Measurements from ENCODE around the gene MAP7.
"Not testable (repeated sequence)": the region's sequence is repeated elsewhere in the genome, so short reads cannot be mapped to it uniquely, and the experiment has no call there.

The MAP7 gene

DNA sequence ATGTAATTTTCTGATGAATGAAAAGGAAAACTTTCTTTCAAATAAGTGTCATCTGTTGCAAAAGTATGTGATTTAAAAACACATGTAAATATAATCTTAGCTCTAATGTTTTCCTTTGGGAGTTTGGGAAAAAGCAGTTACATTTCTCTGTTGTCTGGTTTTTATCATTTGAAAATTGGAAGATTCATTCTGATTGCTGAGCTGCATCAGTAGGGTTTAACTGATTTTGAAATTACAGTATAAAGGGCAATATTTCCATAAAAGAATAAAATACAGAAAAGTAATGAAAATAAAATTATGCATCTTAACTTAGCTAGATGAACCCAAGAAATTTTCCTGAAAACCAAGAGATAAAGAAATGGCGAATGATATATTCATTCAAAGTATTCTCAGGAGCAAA is 57.8 kb downstream of the MAP7 start:
- Histone ChIP-seq H3K9me2 (replicated peaks; ENCODE audit: insufficient read depth, low read length) (no peaks in the 10 kb centered on the region), H3K4me1 (ENCODE audit: low read length) (no peaks in the 10 kb centered on the region), H3K4me2 (ENCODE audit: low read depth, low read length) (no peak overlapping the region), H3K4me3 (ENCODE audit: low read length) (no peak overlapping the region), H3K9me3 (replicated peaks; ENCODE audit: insufficient read depth, low read length) (no peaks in the 10 kb centered on the region), H3K9ac (ENCODE audit: low read length) (no peak overlapping the region), H2AFZ (ENCODE audit: low read length) (no peak overlapping the region), H4K20me1 (ENCODE audit: insufficient read depth, low read length) (no peaks in the 10 kb centered on the region), H3K79me2 (ENCODE audit: low read length) (no peaks in the 10 kb centered on the region), H3F3A (ENCODE audit: insufficient read depth, low read length) (no peaks in the 10 kb centered on the region), H3K27ac (ENCODE audit: low read length) (no peak overlapping the region), H3K27me3 (replicated peaks; ENCODE audit: insufficient read depth, low read length) (no peaks in the 10 kb centered on the region), H3K36me3 (replicated peaks; ENCODE audit: insufficient read depth, low read length) (no peaks in the 10 kb centered on the region)
- TF ChIP-seq EZH2 (optimal IDR thresholded peaks at IDR 0.05; ENCODE audit: low read depth, low read length), result no peak
- TF ChIP-seq, protein P1, sequence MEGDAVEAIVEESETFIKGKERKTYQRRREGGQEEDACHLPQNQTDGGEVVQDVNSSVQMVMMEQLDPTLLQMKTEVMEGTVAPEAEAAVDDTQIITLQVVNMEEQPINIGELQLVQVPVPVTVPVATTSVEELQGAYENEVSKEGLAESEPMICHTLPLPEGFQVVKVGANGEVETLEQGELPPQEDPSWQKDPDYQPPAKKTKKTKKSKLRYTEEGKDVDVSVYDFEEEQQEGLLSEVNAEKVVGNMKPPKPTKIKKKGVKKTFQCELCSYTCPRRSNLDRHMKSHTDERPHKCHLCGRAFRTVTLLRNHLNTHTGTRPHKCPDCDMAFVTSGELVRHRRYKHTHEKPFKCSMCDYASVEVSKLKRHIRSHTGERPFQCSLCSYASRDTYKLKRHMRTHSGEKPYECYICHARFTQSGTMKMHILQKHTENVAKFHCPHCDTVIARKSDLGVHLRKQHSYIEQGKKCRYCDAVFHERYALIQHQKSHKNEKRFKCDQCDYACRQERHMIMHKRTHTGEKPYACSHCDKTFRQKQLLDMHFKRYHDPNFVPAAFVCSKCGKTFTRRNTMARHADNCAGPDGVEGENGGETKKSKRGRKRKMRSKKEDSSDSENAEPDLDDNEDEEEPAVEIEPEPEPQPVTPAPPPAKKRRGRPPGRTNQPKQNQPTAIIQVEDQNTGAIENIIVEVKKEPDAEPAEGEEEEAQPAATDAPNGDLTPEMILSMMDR (IDR thresholded peaks at IDR 0.05; ENCODE audit: low read length), result no peak
- no peak for TF ChIP-seq EZH2phosphoT487 (IDR thresholded peaks at IDR 0.05; ENCODE audit: low read length)
- DNase-seq, result no peak

DNA sequence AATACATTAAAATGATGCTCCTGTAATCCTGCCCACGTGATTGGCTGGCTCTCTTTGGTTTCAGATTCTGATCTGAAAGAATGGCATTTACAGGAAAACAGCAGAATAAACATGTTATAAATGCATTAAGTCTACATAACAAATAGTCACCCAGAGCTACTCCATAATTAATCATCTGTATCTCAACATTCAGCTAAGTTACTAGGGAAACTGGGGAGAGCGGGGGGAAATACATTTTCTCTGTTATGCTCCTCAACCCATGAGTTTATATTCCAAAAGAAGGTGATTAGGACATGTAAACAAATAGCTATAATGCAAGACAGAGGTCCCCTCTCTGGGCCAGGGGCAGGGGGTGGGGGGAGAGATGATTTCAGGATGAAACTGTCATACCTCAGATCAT is 58.5 kb downstream of the MAP7 start:
- H3K27me3 ChIP-seq (replicated peaks; ENCODE audit: insufficient read depth, low read length), result no peaks in the 10 kb centered on the region
- no peak overlapping the region for H3K9ac ChIP-seq (ENCODE audit: low read length)
- no peaks in the 10 kb centered on the region for H3K9me3 ChIP-seq (replicated peaks; ENCODE audit: insufficient read depth, low read length)
- H3K4me1 ChIP-seq (ENCODE audit: low read length), result no peaks in the 10 kb centered on the region
- H3K36me3 ChIP-seq (replicated peaks; ENCODE audit: insufficient read depth, low read length), result no peaks in the 10 kb centered on the region
- DNase-seq, result no peak
- H3K4me3 ChIP-seq (ENCODE audit: low read length), result no peak overlapping the region
- H3K27ac ChIP-seq (ENCODE audit: low read length), result no peak overlapping the region
- no peaks in the 10 kb centered on the region for H4K20me1 ChIP-seq (ENCODE audit: insufficient read depth, low read length)
- TF ChIP-seq, protein P1 (IDR thresholded peaks at IDR 0.05; ENCODE audit: low read length), result no peak
- no peak for TF ChIP-seq EZH2 (optimal IDR thresholded peaks at IDR 0.05; ENCODE audit: low read depth, low read length)
- no peak for TF ChIP-seq EZH2phosphoT487 (IDR thresholded peaks at IDR 0.05; ENCODE audit: low read length)
- no peak overlapping the region for H2AFZ ChIP-seq (ENCODE audit: low read length)
- H3K9me2 ChIP-seq (replicated peaks; ENCODE audit: insufficient read depth, low read length), result no peaks in the 10 kb centered on the region
- H3F3A ChIP-seq (ENCODE audit: insufficient read depth, low read length), result no peaks in the 10 kb centered on the region
- no peak overlapping the region for H3K4me2 ChIP-seq (ENCODE audit: low read depth, low read length)
- H3K79me2 ChIP-seq (ENCODE audit: low read length), result no peaks in the 10 kb centered on the region

DNA sequence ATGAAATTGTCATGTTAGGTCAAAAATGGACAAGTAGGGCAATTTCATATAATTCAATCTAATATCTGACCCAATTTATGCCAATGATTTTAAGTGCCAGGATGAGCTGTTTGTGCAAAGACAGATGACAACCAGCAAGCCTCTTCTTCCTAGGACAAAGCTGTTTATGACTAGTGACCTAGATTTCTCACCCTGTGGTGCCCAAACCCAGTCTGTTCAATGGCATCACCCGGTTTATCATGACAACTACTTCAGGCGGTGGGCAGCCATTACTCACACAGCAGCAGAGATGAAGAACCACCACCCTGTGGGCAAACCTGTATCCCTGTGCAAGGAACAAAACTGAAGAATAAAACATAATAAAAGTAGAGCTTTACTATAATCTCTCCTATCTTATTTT is 59.0 kb downstream of the MAP7 start:
- Histone ChIP-seq H2AFZ (ENCODE audit: low read length) (no peak overlapping the region), H3K9me2 (replicated peaks; ENCODE audit: insufficient read depth, low read length) (no peaks in the 10 kb centered on the region), H3K36me3 (replicated peaks; ENCODE audit: insufficient read depth, low read length) (no peaks in the 10 kb centered on the region), H3F3A (ENCODE audit: insufficient read depth, low read length) (no peaks in the 10 kb centered on the region), H3K27ac (ENCODE audit: low read length) (no peak overlapping the region), H3K4me3 (ENCODE audit: low read length) (no peak overlapping the region), H3K9me3 (replicated peaks; ENCODE audit: insufficient read depth, low read length) (no peaks in the 10 kb centered on the region), H3K4me2 (ENCODE audit: low read depth, low read length) (no peak overlapping the region), H3K4me1 (ENCODE audit: low read length) (no peaks in the 10 kb centered on the region), H4K20me1 (ENCODE audit: insufficient read depth, low read length) (no peaks in the 10 kb centered on the region), H3K79me2 (ENCODE audit: low read length) (no peaks in the 10 kb centered on the region), H3K9ac (ENCODE audit: low read length) (no peak overlapping the region), H3K27me3 (replicated peaks; ENCODE audit: insufficient read depth, low read length) (no peaks in the 10 kb centered on the region)
- TF ChIP-seq, protein P1 (IDR thresholded peaks at IDR 0.05; ENCODE audit: low read length), result no peak
- no peak for TF ChIP-seq EZH2 (optimal IDR thresholded peaks at IDR 0.05; ENCODE audit: low read depth, low read length)
- no peak for TF ChIP-seq EZH2phosphoT487 (IDR thresholded peaks at IDR 0.05; ENCODE audit: low read length)
- DNase-seq, result no peak

DNA sequence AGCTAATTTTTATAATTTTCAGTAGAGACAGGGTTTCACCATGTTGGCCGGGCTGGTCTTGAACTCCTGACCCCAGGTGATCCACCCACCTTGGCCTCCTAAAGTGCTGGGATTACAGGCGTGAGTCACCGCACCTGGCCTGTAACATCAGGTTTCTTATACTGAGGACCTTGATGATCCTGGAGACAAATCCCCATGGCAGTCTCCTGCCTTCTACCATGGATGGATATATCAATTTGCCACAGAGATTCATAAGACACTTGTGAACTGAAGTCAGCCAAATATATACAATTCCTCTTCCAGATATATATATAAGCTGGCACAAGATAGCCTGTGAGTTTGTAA is 60.6 kb downstream of the MAP7 start:
- H3K27me3 ChIP-seq (replicated peaks; ENCODE audit: insufficient read depth, low read length); H2AFZ ChIP-seq (ENCODE audit: low read length); H3K9me2 ChIP-seq (replicated peaks; ENCODE audit: insufficient read depth, low read length); H3F3A ChIP-seq (ENCODE audit: insufficient read depth, low read length); H3K9me3 ChIP-seq (replicated peaks; ENCODE audit: insufficient read depth, low read length); H3K4me3 ChIP-seq (ENCODE audit: low read length); H3K79me2 ChIP-seq (ENCODE audit: low read length); H3K36me3 ChIP-seq (replicated peaks; ENCODE audit: insufficient read depth, low read length); H3K27ac ChIP-seq (ENCODE audit: low read length); H4K20me1 ChIP-seq (ENCODE audit: insufficient read depth, low read length); H3K9ac ChIP-seq (ENCODE audit: low read length); H3K4me2 ChIP-seq (ENCODE audit: low read depth, low read length); DNase-seq; H3K4me1 ChIP-seq (ENCODE audit: low read length): not testable (repeated sequence)

All from MM.1S (cell line).